HG03378 (cell line): ENCODE measurements around the gene CDK16.

ENCODE experiments used
- ATAC-seq: cut with Tn5 transposase; IDR thresholded peaks from one replicate; pipeline ENCODE4 v1.9.1; 2021; ENCODE audit warnings: mild to moderate bottlenecking, moderate library complexity; ENCODE audit not compliant: unreplicated experiment

Gene CDK16

DNA sequence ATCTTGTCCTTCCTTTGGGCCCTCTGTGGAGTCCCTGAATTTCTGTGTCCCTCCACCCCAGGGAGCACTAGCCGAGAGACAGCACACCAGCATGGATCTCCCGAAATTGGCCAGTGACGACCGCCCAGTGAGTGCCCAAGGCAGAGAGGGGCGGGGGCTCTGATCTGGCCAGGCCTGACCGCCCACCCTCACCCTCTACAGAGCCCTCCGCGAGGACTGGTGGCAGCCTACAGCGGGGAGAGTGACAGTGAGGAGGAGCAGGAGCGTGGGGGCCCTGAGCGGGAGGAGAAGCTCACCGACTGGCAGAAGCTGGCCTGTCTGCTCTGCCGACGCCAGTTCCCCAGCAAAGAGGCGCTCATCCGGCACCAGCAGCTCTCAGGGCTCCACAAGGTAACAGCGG is 33.2 kb upstream of the CDK16 start:
- no peak for ATAC-seq

- ATAC-seq: no peak
Observed at GRCh38 chrX:47186096-47186740, 32.3 kb upstream of the CDK16 start.

- ATAC-seq: no peak
Observed at GRCh38 chrX:47187106-47187677, 31.3 kb upstream of the CDK16 start.

- ATAC-seq: no peak
Observed at GRCh38 chrX:47189906-47190305, 28.6 kb upstream of the CDK16 start.

DNA sequence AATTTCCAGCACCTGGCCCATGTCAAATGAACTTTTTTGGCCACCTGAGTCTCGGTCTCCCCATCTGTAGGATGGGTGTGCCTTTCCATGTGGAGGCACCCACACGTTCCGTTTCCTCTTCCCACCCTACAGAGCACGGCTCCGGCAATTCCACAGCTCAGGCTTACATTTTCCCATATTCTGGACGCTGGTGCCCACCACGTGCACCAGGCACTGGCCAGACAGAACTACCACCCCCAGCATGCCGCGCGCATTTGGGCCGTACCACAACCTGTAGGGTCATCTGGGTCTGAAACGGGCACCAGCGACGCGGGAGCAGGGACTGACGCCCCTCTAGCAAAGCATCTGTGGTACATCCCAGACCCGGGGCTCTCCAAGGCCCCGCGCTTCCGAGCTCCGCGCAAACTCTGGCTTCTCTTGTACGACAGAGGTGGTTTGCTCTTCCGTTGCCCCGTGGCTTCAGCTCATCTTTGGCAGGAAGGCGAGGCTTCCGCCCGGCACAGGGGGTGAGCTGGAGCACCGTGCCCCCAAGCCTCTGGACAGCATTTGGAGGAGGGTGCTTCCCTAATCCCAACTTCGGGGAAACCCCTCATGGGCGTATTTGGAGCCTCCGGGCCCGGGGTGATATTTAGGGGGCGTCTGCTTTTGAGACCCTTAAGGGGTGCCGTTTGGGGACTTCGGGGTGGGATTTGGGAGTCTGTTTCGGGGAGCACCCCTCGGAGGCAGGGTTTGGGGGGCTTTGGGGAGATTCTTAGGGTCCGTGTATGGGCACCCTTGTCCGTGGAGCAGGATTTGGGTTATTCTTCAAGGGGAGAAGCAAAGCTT is 27.8 kb upstream of the CDK16 start:
- peak; percentile 41 for ATAC-seq

GRCh38 chrX:47191331-47191730 is 27.1 kb upstream of the CDK16 start:
- ATAC-seq: no peak

DNA sequence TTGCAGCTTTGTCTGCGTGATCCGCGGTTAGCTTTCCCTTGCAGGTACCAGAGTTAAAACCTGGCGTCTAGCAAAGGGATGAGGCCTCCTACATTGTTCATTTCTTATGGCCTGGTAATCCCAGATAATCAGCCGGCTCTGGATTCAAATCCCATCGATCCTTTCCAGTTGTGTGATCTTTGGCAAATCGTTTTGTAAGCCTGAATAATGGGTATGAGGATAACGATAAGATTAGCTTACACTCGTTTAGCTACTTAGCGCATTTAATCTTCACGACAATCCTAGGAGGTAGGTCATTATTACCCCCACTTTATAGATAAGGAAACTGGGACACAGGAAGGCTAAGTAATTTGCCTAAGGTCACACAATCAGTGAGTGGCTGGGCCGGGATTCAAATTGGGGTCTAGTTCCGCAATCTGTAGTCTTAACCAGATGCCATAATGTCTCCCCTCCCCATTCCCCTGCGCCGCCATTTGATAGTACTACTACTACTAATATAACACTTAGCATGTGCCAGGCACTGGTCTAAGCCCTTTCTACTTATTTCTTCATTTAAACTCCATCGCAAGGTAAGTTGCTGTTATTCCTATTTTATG is 26.6 kb upstream of the CDK16 start:
- ATAC-seq: no peak

DNA sequence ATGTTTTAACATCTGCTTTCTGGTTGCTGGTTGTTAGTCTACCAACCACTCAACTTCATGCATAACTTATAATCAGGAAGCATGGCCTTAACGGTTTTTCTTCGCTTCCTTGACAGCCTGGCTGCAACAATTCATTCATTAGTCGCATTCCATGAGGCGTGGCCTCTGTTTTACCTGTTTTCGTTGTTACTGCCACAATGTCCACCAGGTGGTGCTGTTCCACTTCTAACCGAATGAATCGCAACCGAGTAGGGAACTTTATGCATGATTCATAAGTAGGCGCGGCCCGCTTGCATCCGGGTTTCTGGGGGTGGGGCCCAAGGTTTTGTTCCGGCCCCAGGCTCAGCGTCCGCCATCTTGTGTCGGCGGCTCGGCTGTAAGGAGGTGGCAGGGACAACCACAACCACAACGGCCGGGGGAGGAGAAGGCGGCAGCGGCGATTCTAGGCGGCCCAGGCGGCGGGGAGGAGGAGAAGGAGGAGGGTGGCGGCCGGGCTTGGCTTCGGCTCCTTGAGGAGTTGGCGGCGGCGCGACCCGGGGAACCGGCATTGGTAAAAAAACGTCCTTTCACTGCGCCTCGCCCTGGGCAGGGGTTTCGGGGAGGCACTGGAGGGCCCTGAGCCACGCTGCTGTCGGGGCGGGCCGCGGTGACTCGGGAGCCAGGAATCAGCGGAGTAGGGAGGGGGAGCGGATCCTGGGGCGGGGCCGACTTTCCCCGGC is 24.8 kb upstream of the CDK16 start, which contains the start of gene UBA1:
Gene UBA1, plus strand, starts transcription at position 355 of the 719 bp plus-strand sequence. CDS start 4,974 bp downstream, outside the sequence.
- ATAC-seq: peak; percentile 79

- ATAC-seq: peak; percentile 0
Observed at GRCh38 chrX:47194194-47194787, 24.2 kb upstream of the CDK16 start.

- ATAC-seq: no peak
Observed at GRCh38 chrX:47196098-47196497, 22.4 kb upstream of the CDK16 start.

DNA sequence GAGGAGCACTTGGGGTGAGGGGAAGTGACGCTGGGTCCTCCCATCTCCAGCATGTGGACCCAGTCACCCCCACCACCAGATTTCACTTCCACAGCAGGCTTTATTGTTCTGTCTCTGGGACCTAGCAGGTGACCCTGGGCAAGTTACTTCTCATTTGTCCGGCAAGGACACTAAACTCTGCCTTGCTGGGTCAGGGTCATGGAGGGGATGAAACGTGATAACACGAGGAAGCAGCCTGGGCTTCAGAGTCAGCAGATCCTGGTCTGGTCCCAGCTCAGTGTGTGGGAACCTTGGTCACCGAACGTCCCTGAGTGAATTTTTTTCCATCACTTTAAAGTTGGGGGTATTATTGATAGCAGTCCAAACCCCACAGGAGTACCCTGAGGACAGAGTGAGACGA is 21.0 kb upstream of the CDK16 start:
- no peak for ATAC-seq

- ATAC-seq: no peak
Observed at GRCh38 chrX:47198026-47198686, 20.3 kb upstream of the CDK16 start.

DNA sequence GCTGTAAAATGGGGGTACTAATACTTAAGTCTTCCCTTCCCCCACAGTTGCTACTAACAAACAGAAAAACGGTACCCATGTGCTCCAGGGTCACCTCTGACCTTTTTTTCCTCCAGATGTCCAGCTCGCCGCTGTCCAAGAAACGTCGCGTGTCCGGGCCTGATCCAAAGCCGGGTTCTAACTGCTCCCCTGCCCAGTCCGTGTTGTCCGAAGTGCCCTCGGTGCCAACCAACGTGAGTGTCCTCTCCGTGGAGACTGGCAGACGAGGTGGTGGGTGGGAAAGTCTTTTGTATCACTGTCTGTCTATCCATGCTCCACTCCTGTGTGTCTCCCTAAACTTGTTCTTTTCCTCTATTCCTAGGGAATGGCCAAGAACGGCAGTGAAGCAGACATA is 19.8 kb upstream of the CDK16 start:
- ATAC-seq: no peak

GRCh38 chrX:47199286-47199685 is 19.2 kb upstream of the CDK16 start:
- ATAC-seq: no peak

GRCh38 chrX:47200385-47201150 is 17.9 kb upstream of the CDK16 start:
- ATAC-seq: no peak

- ATAC-seq: no peak
Observed at GRCh38 chrX:47201345-47201944, 17.0 kb upstream of the CDK16 start.

DNA sequence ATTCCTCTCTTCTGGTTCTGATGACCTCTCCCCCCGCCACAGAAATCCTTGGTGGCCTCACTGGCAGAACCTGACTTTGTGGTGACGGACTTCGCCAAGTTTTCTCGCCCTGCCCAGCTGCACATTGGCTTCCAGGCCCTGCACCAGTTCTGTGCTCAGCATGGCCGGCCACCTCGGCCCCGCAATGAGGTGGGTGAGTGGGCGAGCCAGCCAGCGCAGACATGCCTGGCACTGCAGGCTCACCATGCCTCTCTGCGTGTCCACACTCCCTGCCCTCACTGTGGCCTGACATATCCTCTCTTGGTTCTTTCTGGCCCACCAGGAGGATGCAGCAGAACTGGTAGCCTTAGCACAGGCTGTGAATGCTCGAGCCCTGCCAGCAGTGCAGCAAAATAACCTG is 16.2 kb upstream of the CDK16 start:
- ATAC-seq: no peak

DNA sequence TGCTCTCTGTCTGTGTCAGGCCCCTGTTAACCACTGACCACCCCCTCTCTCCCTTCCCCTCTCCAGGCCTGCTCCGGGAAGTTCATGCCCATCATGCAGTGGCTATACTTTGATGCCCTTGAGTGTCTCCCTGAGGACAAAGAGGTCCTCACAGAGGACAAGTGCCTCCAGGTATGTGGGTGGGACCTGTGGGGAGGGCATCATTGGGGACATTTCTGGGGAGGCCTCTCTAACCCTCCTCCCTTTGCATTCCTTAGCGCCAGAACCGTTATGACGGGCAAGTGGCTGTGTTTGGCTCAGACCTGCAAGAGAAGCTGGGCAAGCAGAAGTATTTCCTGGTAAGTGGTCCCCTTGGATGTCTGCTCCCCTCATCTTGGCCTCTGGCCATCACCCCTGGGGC is 15.6 kb upstream of the CDK16 start:
- ATAC-seq: no peak

DNA sequence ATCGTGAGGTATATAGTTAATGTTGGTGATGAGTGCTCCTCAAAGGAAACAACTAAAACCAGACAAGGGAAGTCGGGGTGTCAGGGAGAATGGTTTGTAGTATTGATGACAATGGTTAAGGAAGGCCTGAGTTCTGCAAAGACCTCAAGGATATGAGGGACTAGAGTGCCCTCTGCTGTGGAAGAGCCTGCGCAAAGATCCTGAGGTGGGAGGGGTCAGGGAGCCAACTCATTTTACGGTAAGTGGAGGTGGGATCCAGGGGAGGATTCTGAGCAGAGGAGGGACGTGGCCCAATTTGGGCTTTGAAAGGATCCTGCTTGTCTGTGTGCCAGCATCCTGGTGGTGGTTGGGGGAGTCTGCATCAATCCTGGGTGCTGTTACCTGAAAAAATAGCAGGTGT is 13.5 kb upstream of the CDK16 start:
- ATAC-seq: no peak
